Ovary (tissue), 3 donors: ENCODE data around the gene KHDRBS1.

ENCODE experiments used
- CTCF ChIP-seq, 3 donors: fragments of 450-650 bp in 2 of 3; fragments of 200-600 bp in 1 of 3; IDR thresholded peaks; one replicate each; pipeline versions ENCODE4 v1.5.1 to v1.8.0; 2016 to 2022; ENCODE audit warnings: antibody characterized with exemption in 3 of 3, mild to moderate bottlenecking in 1 of 3
- EP300 ChIP-seq: sonication (generic); formaldehyde crosslinking; IDR thresholded peaks from one replicate; pipeline ENCODE4 v1.6.1; 2017; ENCODE audit warnings: antibody characterized with exemption
- POLR2A ChIP-seq: fragments of 450-650 bp; IDR thresholded peaks from one replicate; pipeline ENCODE4 v1.6.1; 2017; ENCODE audit warnings: antibody characterized with exemption, mild to moderate bottlenecking, moderate library complexity
- donor health status: DM: no; HTN: no; CAD: no.

- no peak for TF ChIP-seq POLR2A
- no peak for TF ChIP-seq CTCF (IDR thresholded peaks at IDR 0.05)
- TF ChIP-seq EP300 = no peak
Measured at GRCh38 chr1:31984419-31985347, 29.0 kb upstream of the KHDRBS1 start.
